Occipital lobe (tissue), 2 donors: Measurements from ENCODE around the gene HERPUD2. TPM values are rescaled to one million over a fixed set of nuclear protein-coding genes. Genes with fewer than 3 reads are reported as not detected.
"Not testable (repeated sequence)": the region's sequence is repeated elsewhere in the genome, so short reads cannot be mapped to it uniquely, and the experiment has no call there.

Experiments used
- DNase-seq: peaks from one replicate; lab custom pipeline; 2025; lab: John Stamatoyannopoulos, UW
- total RNA-seq: library from RNA; depleted of rRNA; stranded (reverse); fragments of >200 nt; gene quantifications from one replicate; pipeline ENCODE4 v1.2.3, GENCODE V29; 2014

HERPUD2 gene
- total RNA-seq, 1 donor from 2014 or later = 22.5 TPM

DNA sequence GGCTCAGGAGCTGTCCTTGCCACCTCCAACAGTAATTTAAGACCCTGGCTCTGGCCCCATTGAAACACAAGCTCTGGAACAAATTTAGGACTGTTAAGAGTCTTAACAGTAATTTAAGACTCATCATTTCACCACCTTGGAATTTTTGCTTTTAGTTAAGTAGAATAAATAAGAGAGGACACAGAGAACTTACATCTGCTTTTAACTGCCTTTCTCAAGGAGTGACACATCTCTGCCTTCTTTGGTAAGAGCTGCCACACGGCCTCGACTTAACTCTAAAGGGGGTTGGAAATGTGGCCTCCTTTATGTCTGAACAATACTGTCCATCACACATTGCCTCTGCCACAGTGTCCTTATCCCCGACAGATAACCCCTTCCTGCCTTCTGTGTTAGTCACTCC, 77.9 kb downstream of the HERPUD2 start:
- no peak for DNase-seq

DNA sequence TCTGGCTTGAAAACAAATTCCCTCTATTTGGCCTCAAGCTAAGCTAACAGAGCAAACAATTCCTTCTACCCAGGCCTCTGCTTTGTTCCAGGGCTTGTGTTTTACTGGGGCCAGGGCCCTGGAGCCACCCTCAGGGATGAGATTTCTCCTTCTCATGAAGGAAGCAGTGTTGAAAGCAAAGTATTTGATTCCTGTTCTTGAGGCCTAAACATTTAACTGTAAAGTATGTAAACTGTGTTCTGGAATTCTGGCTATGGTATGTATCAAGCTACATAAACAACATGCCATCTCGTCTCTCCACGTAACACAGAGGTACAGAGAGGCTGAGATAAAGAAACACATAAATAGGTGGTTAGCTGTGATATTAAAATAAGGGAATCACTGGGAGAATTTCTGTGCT, 81.8 kb downstream of the HERPUD2 start:
- DNase-seq = no peak

DNA sequence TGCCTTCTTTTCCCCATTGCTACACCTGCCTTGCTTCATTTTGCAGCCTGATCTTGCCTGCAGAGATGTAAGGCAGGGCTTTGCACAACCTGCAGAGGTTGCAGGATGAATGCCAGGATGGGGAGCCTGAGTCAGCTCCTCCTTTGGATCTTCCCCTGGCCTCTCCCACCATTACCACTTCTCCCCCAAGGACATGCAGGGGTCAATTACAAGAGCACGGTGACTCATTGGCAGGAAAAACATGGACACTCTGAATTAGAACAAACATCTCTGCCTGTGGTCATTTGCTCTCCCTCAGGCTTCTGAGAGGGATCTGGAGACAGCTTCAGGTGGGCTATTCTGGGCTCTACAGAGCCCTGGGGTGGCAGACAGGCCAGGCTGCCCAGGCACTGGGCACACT, 89.2 kb downstream of the HERPUD2 start:
- DNase-seq = no peak

DNA sequence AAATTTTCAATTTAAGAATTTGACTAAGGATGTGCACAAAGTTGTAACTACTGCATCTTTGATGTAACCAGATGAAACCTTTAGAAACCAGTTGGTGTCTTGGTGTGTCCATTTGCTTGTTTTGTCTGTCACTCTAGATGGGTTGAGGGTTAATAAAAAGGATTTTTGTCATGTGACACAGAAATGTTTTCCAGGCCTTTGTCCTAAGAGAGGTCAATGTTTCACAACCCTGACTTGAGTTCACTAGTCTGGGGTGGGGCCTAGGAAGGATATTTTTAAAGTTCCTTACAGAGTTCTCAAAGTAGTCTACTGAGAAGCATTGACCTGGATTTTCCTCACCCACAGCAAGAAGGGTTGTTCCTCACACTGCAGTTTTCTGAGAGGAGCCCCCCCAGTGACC, 90.3 kb downstream of the HERPUD2 start:
- DNase-seq = no peak

DNA sequence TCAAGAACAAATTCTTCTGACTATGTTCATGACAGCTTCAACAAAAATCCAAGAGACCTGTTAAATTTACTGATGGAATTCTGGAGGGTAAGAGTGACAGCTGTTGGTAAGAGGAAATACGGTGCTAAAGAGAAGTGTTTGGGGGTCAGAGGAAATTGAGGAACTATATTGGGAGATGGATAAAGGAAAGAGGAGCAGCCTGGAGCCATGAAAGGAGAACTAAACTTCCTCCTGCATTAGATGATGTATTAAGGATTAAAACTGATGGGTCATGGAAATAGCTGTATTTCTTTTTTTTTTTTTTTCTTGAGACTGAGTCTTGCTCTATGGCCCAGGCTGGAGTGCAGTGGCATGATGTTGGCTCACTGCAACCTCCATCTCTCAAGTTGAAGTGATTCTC, 95.3 kb downstream of the HERPUD2 start:
- no peak for DNase-seq

DNA sequence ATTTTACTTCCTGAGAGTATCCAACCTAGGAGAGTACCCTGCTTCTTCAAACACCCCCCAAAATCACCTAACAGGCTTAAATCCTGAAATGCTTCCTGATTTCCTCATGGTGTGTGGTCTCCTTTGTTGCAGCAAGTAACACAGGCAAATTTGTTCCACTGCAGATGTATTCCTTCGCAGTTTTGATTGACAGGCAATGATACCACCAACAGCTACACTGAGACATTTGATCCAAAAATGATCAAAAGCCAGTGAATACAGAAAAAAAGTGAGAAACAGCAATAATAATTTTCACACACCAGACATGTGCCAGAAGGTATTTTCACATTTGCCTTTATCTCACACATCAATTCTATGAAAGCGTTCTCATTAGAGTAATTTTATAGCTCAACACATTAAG, 95.9 kb downstream of the HERPUD2 start:
- DNase-seq = no peak

DNA sequence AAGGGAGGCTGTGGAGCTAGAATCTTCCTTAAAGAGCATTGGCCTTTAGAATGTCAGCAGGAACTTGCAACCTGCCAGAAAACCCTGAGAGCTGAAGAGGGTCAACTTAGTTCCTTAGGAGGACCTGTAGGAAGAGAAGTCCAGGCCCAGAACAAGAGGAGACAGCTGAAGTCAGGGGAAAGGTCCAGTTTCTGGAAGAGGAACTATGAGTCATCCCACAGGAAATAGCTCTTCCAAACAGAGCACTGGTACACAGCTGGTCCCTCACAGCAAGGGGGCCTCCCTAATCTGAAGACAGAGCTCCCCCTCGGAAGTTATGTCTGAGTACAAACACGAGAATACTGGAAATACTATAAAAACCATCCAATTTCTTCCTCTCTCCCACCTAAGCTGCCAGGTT, 98.9 kb downstream of the HERPUD2 start:
- no peak for DNase-seq

DNA sequence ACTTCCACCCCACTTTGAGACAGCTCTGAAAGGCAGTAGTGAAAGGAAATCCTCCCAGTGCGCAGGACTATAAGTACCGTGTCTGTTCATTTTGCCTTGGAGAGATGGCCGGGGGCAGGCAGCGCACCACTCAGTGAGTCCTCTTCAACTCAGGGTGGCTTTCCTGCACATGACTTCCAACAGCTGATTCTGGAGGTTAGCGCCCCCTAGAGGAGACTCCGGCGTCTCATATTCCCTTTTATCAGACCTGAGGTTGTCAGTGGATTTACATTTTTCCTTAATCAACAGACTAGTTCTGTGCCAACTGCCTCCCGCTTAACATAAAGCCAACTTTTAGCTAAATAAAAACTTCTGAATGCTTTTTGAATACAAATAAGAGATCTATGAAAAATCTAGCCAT, 101.0 kb downstream of the HERPUD2 start:
- DNase-seq = no peak

DNA sequence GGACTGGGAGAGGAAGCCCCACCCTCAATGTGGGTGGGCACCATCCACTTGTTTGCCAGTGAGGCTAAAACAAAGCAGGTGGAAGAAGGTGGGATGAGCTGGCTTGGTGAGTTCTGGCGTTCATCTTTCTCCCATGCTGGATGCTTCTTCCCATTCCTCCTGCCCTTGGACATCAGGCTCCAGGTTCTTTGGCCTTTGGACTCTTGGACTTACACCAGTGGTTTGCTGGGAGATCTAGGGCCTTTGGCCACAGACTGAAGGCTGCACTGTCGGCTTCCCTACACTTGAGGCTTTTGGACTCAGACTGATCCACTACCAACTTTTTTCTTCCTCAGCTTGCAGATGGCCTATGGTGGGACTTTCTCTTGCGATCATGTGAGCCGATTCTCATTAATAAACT, 106.3 kb downstream of the HERPUD2 start:
- DNase-seq = no peak

DNA sequence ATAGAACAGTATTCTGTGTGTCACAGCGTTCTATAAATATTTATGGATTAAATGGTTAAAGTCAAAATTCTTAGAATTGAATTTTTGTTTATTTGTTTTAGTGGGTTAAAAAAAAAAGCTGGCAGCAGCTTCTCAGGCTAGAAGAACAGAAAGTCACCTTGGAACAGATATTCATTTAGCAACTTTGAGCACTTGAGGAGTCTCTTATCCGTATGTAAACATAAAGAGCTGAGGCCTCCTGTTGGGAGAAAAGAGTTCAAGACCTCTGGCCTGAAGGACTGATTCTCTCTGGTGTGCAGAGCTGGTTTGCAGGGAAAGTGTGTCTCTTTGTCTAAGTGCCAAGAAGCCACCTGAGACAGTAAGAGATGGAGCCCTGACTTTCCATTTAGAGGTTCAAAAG, 109.9 kb downstream of the HERPUD2 start:
- DNase-seq = no peak

DNA sequence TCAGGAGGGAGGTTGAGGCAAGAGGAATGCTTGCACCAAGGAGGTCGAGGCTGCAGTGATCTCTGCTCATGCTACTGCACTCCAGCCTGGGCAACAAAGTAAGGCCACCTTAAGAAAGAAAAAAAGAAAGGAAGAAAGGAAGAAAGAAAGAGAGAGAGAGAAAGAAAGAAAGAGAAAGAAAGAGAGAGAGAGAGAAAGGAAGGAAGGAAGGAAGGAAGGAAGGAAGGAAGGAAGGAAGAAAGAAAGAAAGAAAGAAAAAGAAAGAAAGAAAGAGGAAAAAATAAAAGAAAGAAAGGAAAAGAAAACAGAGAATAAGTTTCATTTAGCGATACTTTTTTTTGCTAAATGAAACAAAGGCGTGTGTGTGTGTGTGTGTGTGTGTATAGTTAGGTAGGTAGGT, 110.4 kb downstream of the HERPUD2 start:
- not testable (repeated sequence) for DNase-seq

Other genes with a start within 250 kb of the HERPUD2 start
- 370 TPM for gene SEPTIN7, start 105.9 kb upstream of the HERPUD2 start, total RNA-seq